Measurements from ENCODE around the gene CETP. TPM values are rescaled to one million over a fixed set of nuclear protein-coding genes. Genes with fewer than 3 reads are reported as not detected.
A peak's percentile ranks its signal among the peaks of the same experiment; 100 is the strongest.

The CETP gene, protein sequence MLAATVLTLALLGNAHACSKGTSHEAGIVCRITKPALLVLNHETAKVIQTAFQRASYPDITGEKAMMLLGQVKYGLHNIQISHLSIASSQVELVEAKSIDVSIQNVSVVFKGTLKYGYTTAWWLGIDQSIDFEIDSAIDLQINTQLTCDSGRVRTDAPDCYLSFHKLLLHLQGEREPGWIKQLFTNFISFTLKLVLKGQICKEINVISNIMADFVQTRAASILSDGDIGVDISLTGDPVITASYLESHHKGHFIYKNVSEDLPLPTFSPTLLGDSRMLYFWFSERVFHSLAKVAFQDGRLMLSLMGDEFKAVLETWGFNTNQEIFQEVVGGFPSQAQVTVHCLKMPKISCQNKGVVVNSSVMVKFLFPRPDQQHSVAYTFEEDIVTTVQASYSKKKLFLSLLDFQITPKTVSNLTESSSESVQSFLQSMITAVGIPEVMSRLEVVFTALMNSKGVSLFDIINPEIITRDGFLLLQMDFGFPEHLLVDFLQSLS
- not detected for total RNA-seq

DNA sequence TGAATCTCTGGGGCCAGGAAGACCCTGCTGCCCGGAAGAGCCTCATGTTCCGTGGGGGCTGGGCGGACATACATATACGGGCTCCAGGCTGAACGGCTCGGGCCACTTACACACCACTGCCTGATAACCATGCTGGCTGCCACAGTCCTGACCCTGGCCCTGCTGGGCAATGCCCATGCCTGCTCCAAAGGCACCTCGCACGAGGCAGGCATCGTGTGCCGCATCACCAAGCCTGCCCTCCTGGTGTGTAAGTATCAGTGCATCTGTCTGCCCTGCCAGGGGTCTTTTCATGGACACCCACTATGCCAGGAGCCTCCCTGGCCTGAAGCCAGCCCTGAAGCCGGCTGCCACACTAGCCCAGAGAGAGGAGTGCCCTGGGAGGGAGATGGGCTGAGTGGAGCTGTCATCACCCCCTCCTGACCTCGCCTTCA is at the start of gene CETP:
CETP (plus strand) TSS at position 100 of the 431 bp plus-strand sequence; CDS start at position 130, 30 bp downstream.
- H3K36me3 Mint-ChIP-seq (ENCODE audit: low read depth): no peaks in the 10 kb centered on the region

DNA sequence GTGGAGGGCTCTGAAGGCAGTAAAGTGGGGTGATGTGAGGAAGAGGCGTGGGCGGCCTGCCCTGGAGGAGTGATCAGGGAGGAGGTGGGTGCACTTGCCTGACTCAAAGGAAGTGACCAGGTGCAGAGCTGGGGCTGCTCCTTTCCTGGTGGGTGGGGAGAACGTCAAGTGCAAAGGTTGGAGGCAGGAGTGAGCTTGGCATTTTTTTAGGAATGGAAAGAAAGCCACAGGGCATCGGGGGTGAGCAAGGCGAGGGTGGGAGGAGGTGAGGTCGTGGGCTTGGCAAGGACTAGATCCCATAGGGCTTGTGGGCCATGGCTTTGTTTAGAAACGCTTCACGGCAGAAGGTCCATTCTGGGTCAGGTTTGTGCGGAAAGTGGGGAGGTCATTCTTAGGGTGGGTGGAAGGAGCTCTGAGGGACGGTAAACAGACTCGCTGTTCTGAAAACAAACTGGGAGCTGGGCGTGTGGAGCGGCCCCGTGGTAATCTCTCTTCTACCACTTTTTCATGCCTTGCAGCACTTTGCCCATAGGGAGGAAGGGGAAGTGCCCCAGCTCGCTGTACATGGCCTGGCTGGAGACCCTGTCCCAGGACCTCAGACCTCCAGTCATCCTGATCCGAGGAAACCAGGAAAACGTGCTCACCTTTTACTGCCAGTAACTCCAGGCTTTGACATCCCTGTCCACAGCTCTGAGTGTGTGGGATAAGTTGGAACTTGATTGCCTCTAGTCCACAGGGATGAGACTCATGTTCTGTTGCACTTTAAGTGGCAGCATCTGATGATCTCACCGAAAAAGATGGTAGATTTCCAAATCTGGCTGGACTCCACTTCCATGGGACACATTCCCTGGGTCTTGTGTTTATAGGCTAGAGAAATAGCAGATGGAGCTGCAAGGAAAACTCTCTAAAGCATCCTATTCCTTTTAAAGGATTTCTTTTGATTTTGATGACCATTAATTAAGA is 48.7 kb upstream of the CETP start:
- Mint-ChIP-seq H3K27me3 (ENCODE audit: low read depth) (peaks cover 5% of the 10 kb centered on the region), H3K4me3 (no peak overlapping the region), H3K4me1 (ENCODE audit: low read depth) (peaks cover 47% of the 10 kb centered on the region), H3K9me3 (ENCODE audit: insufficient read depth) (no peaks in the 10 kb centered on the region), H3K27ac (peak overlapping the region; percentile 2), H3K36me3 (ENCODE audit: low read depth) (peaks cover 2% of the 10 kb centered on the region)
- no peak for DNase-seq
- CTCF ChIA-PET: interaction anchor here (1.2 to 1.6 kb wide), 2 partner anchors 11 to 45 kb away, joined by 3 to 4 read pairs; no protein-coding TSS in a partner anchor
- POLR2A ChIA-PET: interaction anchor here (1.5 kb wide), 1 partner anchor 19 kb away, joined by 8 read pairs; the partner anchor contains the start of gene HERPUD1
- ATAC-seq: no peak

More for the DNA sequence above, at the start of gene CETP:
- ChIA-PET CTCF (interaction anchor here (1.0 to 6.1 kb wide), 5 partner anchors 9 to 79 kb away, joined by 3 to 89 read pairs (median 63); no protein-coding TSS in a partner anchor), POLR2A (interaction anchor here (1.5 kb wide), 2 partner anchors 17 to 30 kb away, joined by 3 to 8 read pairs; no protein-coding TSS in a partner anchor)
- Mint-ChIP-seq H3K4me3 (no peak within 1 kb of the TSS), H3K27me3 (ENCODE audit: low read depth) (peaks cover 2% of the 10 kb centered on the region), H3K27ac (no peak within 1 kb of the TSS), H3K4me1 (ENCODE audit: low read depth) (peaks cover 22% of the 10 kb centered on the region), H3K9me3 (ENCODE audit: insufficient read depth) (no peaks in the 10 kb centered on the region)
- ATAC-seq (no peak), DNase-seq (no peak)

DNA sequence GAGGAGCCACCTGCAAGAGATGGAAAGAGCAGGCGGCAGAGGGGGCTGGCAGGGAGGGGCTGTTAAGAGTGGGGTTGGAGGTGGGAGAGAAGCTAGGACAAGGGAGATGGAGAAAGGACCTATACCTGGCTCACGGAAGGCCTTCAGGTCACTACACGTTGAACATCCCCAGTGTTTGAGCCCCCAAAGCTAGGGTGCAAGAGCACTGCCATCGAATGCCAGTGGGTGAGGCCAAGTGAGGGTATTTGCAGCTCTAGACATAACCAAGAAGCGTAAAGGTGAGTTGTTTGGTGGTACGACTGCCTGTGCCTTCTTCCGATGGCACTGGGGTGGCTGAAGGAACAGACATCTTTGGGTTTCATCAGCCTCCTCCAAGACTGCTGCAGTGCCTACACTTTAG is 46.9 kb upstream of the CETP start:
- CTCF ChIA-PET: interaction anchor here (1.0 kb wide), 1 partner anchor 16 kb away, joined by 3 read pairs; no protein-coding TSS in a partner anchor
- peaks cover 2% of the 10 kb centered on the region for H3K36me3 Mint-ChIP-seq (ENCODE audit: low read depth)
- no peaks in the 10 kb centered on the region for H3K9me3 Mint-ChIP-seq (ENCODE audit: insufficient read depth)
- POLR2A ChIA-PET: interaction anchor here (1.0 to 3.7 kb wide), 2 partner anchors 17 to 19 kb away, joined by 3 to 20 read pairs; partner anchors contain the start of gene HERPUD1
- ATAC-seq: no peak
- peaks cover 52% of the 10 kb centered on the region for H3K4me1 Mint-ChIP-seq (ENCODE audit: low read depth)
- no peak for DNase-seq
- H3K27ac Mint-ChIP-seq: no peak overlapping the region
- H3K27me3 Mint-ChIP-seq (ENCODE audit: low read depth): peaks cover 5% of the 10 kb centered on the region
- H3K4me3 Mint-ChIP-seq: no peak overlapping the region

DNA sequence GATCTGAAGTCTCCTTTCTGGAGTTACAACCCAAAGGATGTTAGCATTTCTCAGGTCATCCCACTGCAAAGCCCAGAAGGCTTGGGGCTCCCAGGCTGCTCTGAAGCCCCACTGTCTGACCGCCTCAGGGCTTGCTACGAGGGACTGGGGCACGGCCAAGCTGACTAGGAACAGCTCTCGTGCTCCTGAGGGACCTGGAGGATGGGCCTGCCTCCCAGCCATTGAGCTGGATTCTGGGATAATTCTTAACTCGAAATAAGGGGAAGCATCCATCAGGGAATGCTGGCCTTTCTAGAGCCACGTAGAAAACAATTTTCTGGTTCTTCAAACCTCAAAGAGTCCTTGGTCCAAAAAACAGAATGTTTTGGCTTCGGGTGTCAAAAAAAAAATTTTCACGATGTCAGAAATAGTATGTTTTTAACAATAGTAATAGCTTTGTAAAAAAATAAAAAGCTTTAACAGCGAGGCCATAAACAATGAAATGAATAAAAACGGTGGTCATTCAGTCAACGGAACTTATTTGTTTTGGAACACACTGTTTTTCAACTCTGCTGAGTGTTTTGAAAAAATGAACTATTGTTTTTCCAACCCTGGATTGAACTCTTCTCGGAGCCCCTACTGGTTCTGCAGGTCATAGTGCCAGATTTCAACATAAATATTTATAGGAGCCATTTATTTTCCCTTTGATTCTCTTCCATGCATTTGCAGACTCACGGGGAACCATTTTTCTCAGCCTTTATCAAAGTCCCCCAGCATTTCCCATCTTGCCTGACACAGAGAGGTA is 46.2 kb upstream of the CETP start:
- no peaks in the 10 kb centered on the region for H3K9me3 Mint-ChIP-seq (ENCODE audit: insufficient read depth)
- H3K4me1 Mint-ChIP-seq (ENCODE audit: low read depth): peaks cover 51% of the 10 kb centered on the region
- H3K4me3 Mint-ChIP-seq: no peak overlapping the region
- peaks cover 5% of the 10 kb centered on the region for H3K27me3 Mint-ChIP-seq (ENCODE audit: low read depth)
- H3K36me3 Mint-ChIP-seq (ENCODE audit: low read depth): peaks cover 2% of the 10 kb centered on the region
- H3K27ac Mint-ChIP-seq: no peak overlapping the region
- POLR2A ChIA-PET: interaction anchor here (1.2 to 3.7 kb wide), 2 partner anchors 16 to 74 kb away, joined by 5 to 20 read pairs; partner anchors contain the start of genes HERPUD1 and NLRC5
- no peak for ATAC-seq
- CTCF ChIA-PET: interaction anchor here (1.0 kb wide), 1 partner anchor 15 kb away, joined by 3 read pairs; no protein-coding TSS in a partner anchor
- DNase-seq: no peak

DNA sequence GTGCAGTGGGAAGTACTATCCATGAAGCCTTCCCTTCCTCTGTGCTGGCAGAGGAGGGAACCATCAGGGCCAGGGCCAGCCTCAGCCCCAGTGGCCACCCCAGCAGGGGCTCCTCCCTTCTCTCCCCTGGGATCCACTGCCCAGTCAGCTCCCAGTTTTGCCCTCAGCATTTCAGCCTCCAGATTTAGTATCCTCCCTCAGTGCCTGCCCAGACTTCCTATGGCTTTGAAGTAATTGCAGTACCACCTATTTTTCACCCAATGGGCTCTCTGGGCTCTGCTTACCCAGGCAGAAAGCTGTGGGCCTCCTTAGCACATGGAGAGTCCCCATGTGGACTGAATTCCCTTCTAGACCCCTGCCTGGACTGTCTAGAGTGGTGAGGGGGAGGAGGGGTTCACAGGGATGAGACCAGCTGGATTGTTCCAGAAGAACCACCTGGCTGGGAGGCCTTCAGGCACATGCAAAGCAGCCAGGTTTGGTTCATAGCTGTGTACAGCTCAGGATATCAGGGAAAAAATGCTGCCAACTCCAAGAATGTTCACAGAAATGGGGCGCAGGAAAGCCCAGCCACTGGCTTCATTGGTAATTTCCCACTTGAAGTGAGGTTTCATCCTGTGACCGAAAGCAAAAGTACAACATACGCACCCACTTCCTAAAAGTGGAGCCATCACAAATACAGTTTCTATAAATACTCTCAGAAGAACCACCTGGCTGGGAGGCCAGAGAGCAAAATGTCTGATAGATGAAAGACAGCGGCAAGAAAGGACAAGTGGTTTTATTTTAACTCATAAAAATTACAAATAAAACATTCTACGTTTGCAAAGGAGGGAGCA is 45.0 kb upstream of the CETP start:
- Mint-ChIP-seq H3K27ac (peak overlapping the region; percentile 81), H3K27me3 (ENCODE audit: low read depth) (peaks cover 5% of the 10 kb centered on the region), H3K36me3 (ENCODE audit: low read depth) (peaks cover 2% of the 10 kb centered on the region), H3K4me1 (ENCODE audit: low read depth) (peaks cover 39% of the 10 kb centered on the region), H3K4me3 (peak overlapping the region; percentile 43), H3K9me3 (ENCODE audit: insufficient read depth) (no peaks in the 10 kb centered on the region)
- ChIA-PET POLR2A (interaction anchor here (0.6 to 3.7 kb wide), 4 partner anchors 15 to 73 kb away, joined by 3 to 20 read pairs (median 4); partner anchors contain the start of genes HERPUD1 and NLRC5), CTCF (interaction anchor here (1.2 kb wide), 1 partner anchor 48 kb away, joined by 3 read pairs; no protein-coding TSS in a partner anchor)
- peak; percentile 82 for ATAC-seq
- peak; percentile 60 for DNase-seq

DNA sequence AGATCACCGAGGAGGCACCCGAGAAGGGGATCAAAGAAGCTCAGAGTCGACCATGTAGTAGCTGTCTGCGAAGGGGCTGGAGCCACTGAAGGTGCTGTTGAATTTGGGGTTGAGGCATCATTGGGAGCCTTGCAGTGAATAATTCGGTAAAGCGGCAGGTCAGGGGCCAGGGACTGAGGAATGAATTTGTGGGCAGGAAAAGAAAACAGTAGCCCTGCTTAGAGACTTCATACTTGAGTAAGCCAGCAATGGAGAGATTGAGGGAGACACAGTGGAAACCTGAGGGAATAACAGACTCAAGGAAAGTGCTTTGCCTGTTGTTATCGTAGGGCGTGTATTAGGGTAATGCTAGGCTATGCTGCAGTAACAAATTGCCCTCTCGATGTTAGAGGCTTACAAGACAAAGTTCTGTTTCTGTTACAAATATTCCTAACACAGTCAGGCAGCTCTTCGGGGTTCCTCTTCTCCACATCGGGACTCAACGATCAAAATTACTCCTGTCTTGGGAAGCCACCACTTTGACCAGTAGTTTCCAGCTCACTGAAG is 43.2 kb upstream of the CETP start:
- H3K9me3 Mint-ChIP-seq (ENCODE audit: insufficient read depth): no peaks in the 10 kb centered on the region
- H3K36me3 Mint-ChIP-seq (ENCODE audit: low read depth): peaks cover 2% of the 10 kb centered on the region
- H3K27me3 Mint-ChIP-seq (ENCODE audit: low read depth): peaks cover 5% of the 10 kb centered on the region
- CTCF ChIA-PET: no interaction called here
- POLR2A ChIA-PET: interaction anchor here (3.7 kb wide), 1 partner anchor 13 kb away, joined by 20 read pairs; the partner anchor contains the start of gene HERPUD1
- peaks cover 27% of the 10 kb centered on the region for H3K4me1 Mint-ChIP-seq (ENCODE audit: low read depth)
- ATAC-seq (no peak), DNase-seq (no peak)
- H3K4me3 Mint-ChIP-seq: no peak overlapping the region
- peak overlapping the region; percentile 32 for H3K27ac Mint-ChIP-seq

DNA sequence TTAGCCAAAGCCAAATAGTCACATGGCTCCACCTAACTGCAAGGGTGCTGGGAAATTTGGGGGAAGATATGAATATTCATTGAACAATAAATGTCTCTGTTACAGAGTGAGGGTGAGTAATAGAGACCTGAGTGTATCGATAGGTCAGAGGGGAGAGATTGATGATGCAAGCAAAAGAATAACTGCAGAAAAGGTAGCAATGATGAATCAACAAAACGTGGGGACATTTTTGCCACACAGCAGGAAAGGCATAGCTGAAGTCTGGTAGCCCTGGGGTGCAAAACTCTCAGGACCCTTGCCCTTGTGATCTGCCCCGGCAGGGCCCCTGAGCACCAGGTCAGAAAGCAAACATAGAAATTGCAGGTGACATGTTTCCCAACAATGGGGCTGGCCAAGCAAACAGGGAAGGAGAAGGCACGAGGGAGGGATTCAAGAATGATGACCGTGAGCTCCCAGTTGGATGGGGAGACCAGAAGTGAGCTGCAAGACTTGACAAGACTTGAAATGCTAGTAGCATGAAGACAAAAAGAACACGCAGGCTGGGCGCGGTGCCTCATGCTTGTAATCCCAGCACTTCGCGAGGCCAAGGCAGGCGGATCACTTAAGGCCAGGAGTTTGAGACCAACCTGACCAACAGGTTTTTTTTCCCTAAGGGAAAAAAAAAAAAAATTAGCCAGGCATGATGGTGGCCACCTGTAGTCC is 42.5 kb upstream of the CETP start:
- Mint-ChIP-seq H3K27ac (no peak overlapping the region), H3K36me3 (ENCODE audit: low read depth) (peaks cover 2% of the 10 kb centered on the region), H3K27me3 (ENCODE audit: low read depth) (peaks cover 4% of the 10 kb centered on the region), H3K4me3 (no peak overlapping the region), H3K9me3 (ENCODE audit: insufficient read depth) (no peaks in the 10 kb centered on the region), H3K4me1 (ENCODE audit: low read depth) (peaks cover 29% of the 10 kb centered on the region)
- ChIA-PET CTCF (interaction anchor here (0.7 to 2.0 kb wide), 3 partner anchors 25 to 343 kb away, joined by 3 to 4 read pairs (median 3); no protein-coding TSS in a partner anchor), POLR2A (interaction anchor here (3.8 kb wide), 1 partner anchor 12 kb away, joined by 34 read pairs; the partner anchor contains the start of gene HERPUD1)
- no peak for ATAC-seq
- DNase-seq: no peak

DNA sequence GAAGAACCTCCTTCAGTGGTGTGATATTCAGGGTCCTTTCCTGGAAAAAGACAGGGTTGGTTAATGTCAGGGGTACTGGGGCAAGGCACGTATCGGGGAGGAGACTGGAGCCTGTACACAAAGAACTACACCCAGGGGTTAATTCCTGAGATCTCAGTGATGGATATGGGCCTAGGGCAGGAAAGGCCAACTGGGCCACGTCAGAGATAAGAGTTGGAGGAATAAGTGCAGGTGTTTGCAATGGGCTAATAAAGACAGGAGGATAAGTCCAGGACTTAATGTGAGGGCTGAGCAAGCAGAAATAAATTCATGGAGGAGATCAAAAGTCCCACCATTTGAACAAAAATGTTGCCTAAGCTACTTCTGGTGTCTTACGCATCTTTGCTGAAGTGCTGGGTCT is 40.2 kb upstream of the CETP start:
- H3K36me3 Mint-ChIP-seq (ENCODE audit: low read depth): peaks cover 2% of the 10 kb centered on the region
- H3K4me1 Mint-ChIP-seq (ENCODE audit: low read depth): peaks cover 28% of the 10 kb centered on the region
- H3K4me3 Mint-ChIP-seq: no peak overlapping the region
- ATAC-seq (no peak), DNase-seq (no peak)
- ChIA-PET POLR2A (interaction anchor here (3.8 kb wide), 1 partner anchor 10 kb away, joined by 34 read pairs; the partner anchor contains the start of gene HERPUD1), CTCF (no interaction called here)
- H3K27me3 Mint-ChIP-seq (ENCODE audit: low read depth): no peaks in the 10 kb centered on the region
- no peaks in the 10 kb centered on the region for H3K9me3 Mint-ChIP-seq (ENCODE audit: insufficient read depth)
- no peak overlapping the region for H3K27ac Mint-ChIP-seq

DNA sequence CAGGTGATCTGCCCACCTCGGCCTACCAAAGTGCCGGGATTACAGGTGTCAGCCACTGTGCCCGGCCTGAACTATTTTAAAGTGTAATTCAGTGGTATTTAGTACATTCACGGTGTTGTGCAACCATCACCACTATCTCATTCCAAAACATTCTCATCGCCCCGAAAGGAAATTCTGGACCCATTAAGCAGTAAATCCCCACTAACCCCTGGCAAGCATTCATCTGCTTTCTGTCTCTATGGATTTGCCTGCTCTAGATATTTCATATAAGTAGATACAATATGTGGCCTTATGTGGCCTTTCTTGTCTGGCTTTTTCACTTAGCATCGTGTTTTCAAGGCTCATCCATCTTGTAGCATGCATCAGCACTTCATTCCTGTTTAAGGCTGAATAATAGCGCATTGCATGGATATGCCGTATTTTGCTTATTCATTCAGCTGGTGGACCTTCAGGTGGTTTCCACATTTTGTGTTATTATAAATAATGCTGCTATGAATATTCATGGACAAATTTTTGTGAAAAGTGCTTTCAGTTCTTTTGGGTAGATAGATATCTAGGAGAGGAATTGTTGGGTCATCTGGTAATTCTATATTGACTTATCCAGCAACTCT is 38.2 kb upstream of the CETP start:
- H3K27ac Mint-ChIP-seq: no peak overlapping the region
- CTCF ChIA-PET: no interaction called here
- H3K27me3 Mint-ChIP-seq (ENCODE audit: low read depth): peaks cover 7% of the 10 kb centered on the region
- no peak for ATAC-seq
- no peak overlapping the region for H3K4me3 Mint-ChIP-seq
- POLR2A ChIA-PET: no interaction called here
- peaks cover 12% of the 10 kb centered on the region for H3K4me1 Mint-ChIP-seq (ENCODE audit: low read depth)
- H3K9me3 Mint-ChIP-seq (ENCODE audit: insufficient read depth): no peaks in the 10 kb centered on the region
- no peak for DNase-seq
- no peaks in the 10 kb centered on the region for H3K36me3 Mint-ChIP-seq (ENCODE audit: low read depth)
